Transverse colon (tissue), 4 donors: ENCODE results near the gene SEC31B. TPM values are rescaled to one million over a fixed set of nuclear protein-coding genes. Genes with fewer than 3 reads are reported as not detected.

Experiments
- DNase-seq: peaks from one replicate; pipeline ENCODE4 v3.0.0-alpha.2; 2019
- H3K27ac ChIP-seq, 4 donors: fragments of 200-600 bp; sonication (generic); 2 replicates each; pipeline ENCODE4 v1.5.1; 2016 to 2018; ENCODE audit warnings: inconsistent platforms in 4 of 4
- H3K27me3 ChIP-seq: fragments of 200-600 bp; sonication (generic); 2 replicates; pipeline ENCODE4 v1.5.1; 2017; ENCODE audit warnings: inconsistent platforms
- H3K36me3 ChIP-seq, 4 donors: fragments of 200-600 bp; sonication (generic); 2 replicates each; pipeline ENCODE4 v1.5.1; 2017 to 2019; ENCODE audit warnings: inconsistent platforms in 4 of 4
- H3K4me1 ChIP-seq, 4 donors: fragments of 200-600 bp; sonication (generic); 2 replicates each; pipeline ENCODE4 v1.5.1; 2017 to 2020; ENCODE audit warnings: inconsistent platforms in 4 of 4
- H3K4me3 ChIP-seq, 4 donors: fragments of 200-600 bp; sonication (generic); 1 replicate in 1 of 4; 2 replicates in 3 of 4; pipeline versions ENCODE4 v1.5.1 to v1.6.1; 2017 to 2019; ENCODE audit warnings: inconsistent platforms in 4 of 4
- H3K9me3 ChIP-seq, 2 donors: fragments of 200-600 bp; sonication (generic); 2 replicates each; pipeline ENCODE4 v1.5.1; 2017 to 2019; ENCODE audit warnings: inconsistent platforms in 2 of 2
- CTCF ChIP-seq, 5 experiments: fragments of 200-600 bp in 3 of 5; fragments of 450-650 bp in 2 of 5; sonication (generic) in 3 of 5; IDR thresholded peaks; 1 replicate in 2 of 5; 2 replicates in 3 of 5; pipeline ENCODE4 v1.5.1; 2016 to 2017; ENCODE audit warnings: antibody characterized with exemption in 5 of 5, inconsistent platforms in 3 of 5, mild to moderate bottlenecking in 2 of 5, moderate library complexity in 1 of 5
- EP300 ChIP-seq: sonication (generic); formaldehyde crosslinking; IDR thresholded peaks from one replicate; pipeline ENCODE4 v1.6.1; 2017; ENCODE audit warnings: antibody characterized with exemption, low read depth
- POLR2A ChIP-seq: fragments of 450-650 bp; IDR thresholded peaks from one replicate; pipeline ENCODE4 v1.6.1; 2016; ENCODE audit warnings: antibody characterized with exemption, mild to moderate bottlenecking, moderate library complexity
- POLR2AphosphoS5 ChIP-seq, 3 donors: sonication (generic); formaldehyde crosslinking; IDR thresholded peaks; one replicate each; pipeline ENCODE4 v1.6.1; 2016; ENCODE audit warnings: antibody characterized with exemption in 3 of 3
- WGBS, 2 donors: methylation state at CpG; one replicate each; pipeline ENCODE4 v1.1.5; 2018; ENCODE audit warnings: low coverage in 1 of 2; 5-methylcytosine and 5-hydroxymethylcytosine counted together
- in situ Hi-C, 4 donors: fragments of 200-750 bp; cut with MboI; loops; one replicate each; pipeline versions ENCODE4 v1.15.0 to v1.15.1; 2017; ENCODE audit warnings: low sequenced_read_pairs in 3 of 4, low pct_ligation_motif_present in 1 of 4, low pct_unique_long_range_greater_than_20kb in 1 of 4
- intact Hi-C: fragments of 100-400 bp; cut with DNase I; formaldehyde crosslinking; loops from one replicate; pipeline ENCODE4 v1.15.1; 2023; ENCODE audit warnings: low total_unique reads
- total RNA-seq, 4 donors: library from RNA; depleted of rRNA; stranded (reverse); fragments of >200 nt; gene quantifications; one replicate each; pipeline ENCODE4 v1.1.0, GENCODE V29; 2016

Gene SEC31B
- total RNA-seq, 4 donors from 2014 or later = 14.1 to 32.8 (median 24.1) TPM

DNA sequence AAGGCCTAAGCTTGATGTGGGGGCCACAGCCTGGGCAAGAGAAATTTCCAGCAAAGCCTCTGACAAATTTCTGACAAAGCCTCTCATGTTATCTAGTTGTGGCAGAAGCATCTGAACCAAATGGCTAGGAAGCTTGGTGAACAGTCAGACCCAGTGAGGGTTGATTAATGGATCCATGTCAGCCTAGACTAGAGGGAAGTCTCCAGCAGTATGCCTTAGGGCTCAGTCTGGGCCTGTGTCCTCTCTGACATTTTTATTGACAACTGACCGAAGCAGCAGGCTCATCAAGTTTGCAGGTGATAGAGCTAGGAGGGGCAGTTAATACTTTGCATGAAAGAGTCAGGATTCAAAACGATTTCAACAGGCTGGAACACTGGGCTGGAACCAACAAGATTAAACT lies 41.3 kb upstream of the SEC31B start:
- no peak for DNase-seq
- no peaks in the 10 kb centered on the region for H3K36me3 ChIP-seq
- peaks cover 44% of the 10 kb centered on the region for H3K27me3 ChIP-seq
- peaks cover 0 to 14% (median 8%) of the 10 kb centered on the region in 4 donors for H3K4me1 ChIP-seq
- TF ChIP-seq EP300 (no peak), CTCF (IDR thresholded peaks at IDR 0.05) (no peak), POLR2A (no peak), POLR2AphosphoS5 (IDR thresholded peaks at IDR 0.05) (no peak)
- intact Hi-C loops (loop anchor here (10.0 kb wide), 1 partner anchor 184 kb away; the partner anchor contains the start of gene PAX2), in situ Hi-C loops (loop anchor here in 3 of 4 donors (10.0 to 25.0 kb wide), 2 partner anchors 301 to 314 kb away; no protein-coding TSS in a partner anchor)
- no peak overlapping the region for H3K4me3 ChIP-seq
- no peaks in the 10 kb centered on the region for H3K9me3 ChIP-seq
- WGBS, 2 donors = 49 to 63% methylated on average over 2 of the region's 2 CpGs
- H3K27ac ChIP-seq = no peak overlapping the region

- TF ChIP-seq POLR2A = no peak
- TF ChIP-seq POLR2AphosphoS5 (IDR thresholded peaks at IDR 0.05) = no peak
- TF ChIP-seq CTCF (IDR thresholded peaks at IDR 0.05) = no peak
- no peak for TF ChIP-seq EP300
- H3K4me3 ChIP-seq = no peak overlapping the region
- no peaks in the 10 kb centered on the region for H3K36me3 ChIP-seq
- DNase-seq = no peak
- no peaks in the 10 kb centered on the region for H3K9me3 ChIP-seq
- H3K27ac ChIP-seq = no peak overlapping the region
- peaks cover 38% of the 10 kb centered on the region for H3K27me3 ChIP-seq
- 100% methylated on average over 1 of the region's 1 CpG; no CpG with 5 or more reads in 1 of the 2 donors for whole genome bisulfite sequencing, 2 donors
- in situ Hi-C loops (loop anchor here in 3 of 4 donors (10.0 to 25.0 kb wide), 2 partner anchors 302 to 315 kb away; no protein-coding TSS in a partner anchor), intact Hi-C loops (loop anchor here (10.0 kb wide), 1 partner anchor 185 kb away; the partner anchor contains the start of gene PAX2)
- H3K4me1 ChIP-seq = peaks cover 0 to 17% (median 8%) of the 10 kb centered on the region in 4 donors
Observed at GRCh38 chr10:100560248-100560647, 40.6 kb upstream of the SEC31B start.

- no peaks in the 10 kb centered on the region for H3K9me3 ChIP-seq
- H3K27ac ChIP-seq = no peak overlapping the region
- H3K4me1 ChIP-seq = peaks cover 0 to 17% (median 4%) of the 10 kb centered on the region in 4 donors
- H3K4me3 ChIP-seq = no peak overlapping the region
- in situ Hi-C loops = loop anchor here in 1 of 4 donors (25.0 kb wide), 1 partner anchor 307 kb away; no protein-coding TSS in a partner anchor
- intact Hi-C loops = no loop called here
- 39 to 50% methylated on average over 2 of the region's 2 CpGs for WGBS, 2 donors
- no peak for DNase-seq
- TF ChIP-seq POLR2A (no peak), CTCF (IDR thresholded peaks at IDR 0.05) (no peak), POLR2AphosphoS5 (IDR thresholded peaks at IDR 0.05) (no peak), EP300 (no peak)
- H3K36me3 ChIP-seq = peaks cover 0 to 9% (median 2%) of the 10 kb centered on the region in 4 donors
- H3K27me3 ChIP-seq = no peaks in the 10 kb centered on the region
Observed at GRCh38 chr10:100554902-100555301, 35.2 kb upstream of the SEC31B start.

DNA sequence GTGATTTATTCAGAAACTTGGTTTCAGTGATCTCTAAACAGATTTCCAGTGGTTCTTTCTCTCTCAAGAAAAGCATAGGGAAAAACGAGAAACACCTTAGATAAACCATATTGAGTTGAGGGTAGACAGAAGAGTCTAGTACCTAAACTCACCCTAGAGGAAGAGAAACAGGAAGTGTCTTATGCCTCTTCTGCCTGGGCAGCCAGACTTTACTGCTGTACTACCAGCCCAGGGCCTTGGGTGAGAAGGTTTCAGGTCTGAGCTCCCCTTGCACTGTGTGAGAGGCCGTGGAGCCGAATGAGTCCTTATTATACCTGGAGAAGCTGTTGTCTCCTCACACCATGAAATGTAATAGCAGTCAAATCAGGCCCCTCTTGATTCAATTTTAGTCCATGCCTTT lies 34.3 kb upstream of the SEC31B start:
- TF ChIP-seq POLR2AphosphoS5 (IDR thresholded peaks at IDR 0.05) (no peak), EP300 (no peak), POLR2A (no peak), CTCF (IDR thresholded peaks at IDR 0.05) (no peak)
- in situ Hi-C loops = loop anchor here in 1 of 4 donors (25.0 kb wide), 1 partner anchor 308 kb away; no protein-coding TSS in a partner anchor
- peaks cover 0 to 16% (median 3%) of the 10 kb centered on the region in 4 donors for H3K36me3 ChIP-seq
- no peak overlapping the region for H3K27ac ChIP-seq
- DNase-seq = no peak
- 82 to 89% methylated on average over 1 to 3 of the region's 3 CpGs for WGBS, 2 donors
- no peaks in the 10 kb centered on the region for H3K9me3 ChIP-seq
- intact Hi-C loops = no loop called here
- H3K27me3 ChIP-seq = no peaks in the 10 kb centered on the region
- peaks cover 0 to 17% (median 4%) of the 10 kb centered on the region in 4 donors for H3K4me1 ChIP-seq
- H3K4me3 ChIP-seq = no peak overlapping the region
